Activated CD8-positive, alpha-beta memory T cell treated with anti-CD3 and anti-CD28 coated beads, Interleukin-2, amount 10 ng/mL, durations not matched to agents 7 days and 5 days (primary cell): ENCODE data around the gene MAP3K12. TPM values are rescaled to one million over a fixed set of nuclear protein-coding genes. Genes with fewer than 3 reads are reported as not detected.
"Not testable (repeated sequence)": the region's sequence is repeated elsewhere in the genome, so short reads cannot be mapped to it uniquely, and the experiment has no call there.

Source experiments
- ATAC-seq: fragments of 150-1000 bp; cut with Tn5 transposase; one replicate; pipeline ENCODE4 v1.10.0; 2021; ENCODE audit warnings: moderate library complexity
- CTCF ChIA-PET: fragments of 350-600 bp; sonication (Branson Sonifier 250); formaldehyde crosslinking; loops from one replicate; lab custom pipeline; 2021; ENCODE audit warnings: antibody characterized with exemption; lab: Charles Lee
- DNase-seq: peaks from one replicate; pipeline ENCODE4 v3.0.0-alpha.2; 2020
- H3K27ac Mint-ChIP-seq: one replicate; pipeline ENCODE4 v1.8.0; 2021; ENCODE audit warnings: mild to moderate bottlenecking, mixed read lengths
- H3K27me3 Mint-ChIP-seq: one replicate; pipeline ENCODE4 v1.8.0; 2021; ENCODE audit warnings: mixed read lengths
- H3K36me3 Mint-ChIP-seq: one replicate; pipeline ENCODE4 v1.8.0; 2021; ENCODE audit warnings: mild to moderate bottlenecking, mixed read lengths
- H3K4me1 Mint-ChIP-seq: one replicate; pipeline ENCODE4 v1.8.0; 2021; ENCODE audit warnings: mixed read lengths
- H3K4me3 Mint-ChIP-seq: one replicate; pipeline ENCODE4 v1.8.0; 2021; ENCODE audit warnings: mild to moderate bottlenecking, moderate library complexity, mixed read lengths
- H3K9me3 Mint-ChIP-seq: one replicate; pipeline ENCODE4 v1.8.0; 2022; ENCODE audit warnings: low read depth, mixed read lengths
- total RNA-seq, 2 experiments: library from RNA; stranded (reverse); gene quantifications; one replicate each; pipeline ENCODE4 v1.2.3, GENCODE V29; 2021

The MAP3K12 gene
- total RNA-seq, 2 experiments from 2014 or later, result 19.1 to 19.3 TPM

DNA sequence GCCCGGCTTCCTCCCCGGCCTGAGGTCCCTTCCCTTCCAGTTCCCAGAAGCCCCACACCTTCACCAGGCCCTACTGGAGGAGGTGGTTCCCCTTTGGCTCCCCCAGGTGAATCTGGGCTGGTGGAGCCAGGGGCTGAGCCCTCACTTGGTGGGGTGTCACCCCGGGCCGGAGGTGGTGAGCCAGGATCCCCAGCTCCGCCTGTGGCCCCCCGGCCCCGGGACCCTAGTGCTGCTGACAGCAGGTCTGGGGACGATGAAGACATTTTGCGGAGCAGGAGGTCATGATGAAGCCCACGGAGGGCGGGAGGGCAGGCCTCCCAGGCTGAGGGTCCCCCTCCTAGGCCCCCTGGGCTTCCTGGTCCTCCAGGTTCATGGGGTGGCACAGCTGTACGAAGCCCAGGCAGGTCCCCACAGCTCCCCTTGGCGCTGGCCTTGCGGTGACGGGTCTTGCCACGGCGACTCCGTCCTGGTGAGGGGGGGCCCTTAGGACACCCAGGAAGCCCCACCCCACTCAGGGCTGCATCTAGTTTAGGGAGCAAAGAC lies 16.6 kb downstream of the MAP3K12 start:
- no peak overlapping the region for H3K27ac Mint-ChIP-seq
- ATAC-seq, result peak; percentile 7
- no peaks in the 10 kb centered on the region for H3K9me3 Mint-ChIP-seq
- H3K4me3 Mint-ChIP-seq, result no peak overlapping the region
- no peaks in the 10 kb centered on the region for H3K27me3 Mint-ChIP-seq
- CTCF ChIA-PET, result interaction anchor here (0.5 to 2.2 kb wide), 8 partner anchors 9 to 597 kb away, joined by 3 to 9 read pairs (median 4); partner anchors contain the start of gene AAAS
- peaks cover 13% of the 10 kb centered on the region for H3K4me1 Mint-ChIP-seq
- H3K36me3 Mint-ChIP-seq, result peaks cover 53% of the 10 kb centered on the region
- DNase-seq, result no peak

DNA sequence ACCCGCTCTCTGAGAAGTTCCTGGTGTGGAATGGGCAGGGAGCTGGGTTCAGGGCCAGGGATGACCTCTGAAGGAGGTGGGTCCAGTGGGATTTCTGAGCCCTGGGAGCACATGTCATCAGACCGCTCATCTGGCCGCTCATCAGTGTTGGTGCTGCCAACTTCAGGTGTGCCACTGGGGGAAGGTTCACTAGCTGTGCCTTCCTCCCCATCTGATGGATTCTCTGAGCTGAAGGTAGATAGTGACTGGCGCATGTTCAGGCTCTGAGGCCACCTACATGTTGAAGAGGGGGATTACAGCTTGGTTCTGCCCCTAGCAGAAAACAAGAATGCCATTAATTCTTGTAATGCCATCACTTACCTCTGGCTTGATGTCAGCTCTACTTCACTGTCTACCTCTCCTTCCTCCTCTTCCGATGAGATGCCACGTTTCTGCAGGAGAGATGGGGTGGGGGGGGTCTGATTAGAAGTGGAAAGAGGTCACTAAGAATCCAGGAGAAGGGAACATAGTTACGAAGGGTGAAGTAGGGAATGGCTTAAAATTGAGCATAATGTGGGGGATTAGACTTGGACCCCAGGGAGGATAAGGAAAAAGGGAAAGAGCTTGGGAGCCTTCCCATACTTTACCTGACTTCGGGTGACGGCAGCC lies 17.2 kb downstream of the MAP3K12 start:
- CTCF ChIA-PET, result interaction anchor here (0.6 to 2.2 kb wide), 7 partner anchors 9 to 161 kb away, joined by 3 to 9 read pairs (median 5); partner anchors contain the start of gene AAAS
- H3K4me3 Mint-ChIP-seq, result no peak overlapping the region
- DNase-seq (no peak), ATAC-seq (peak; percentile 38)
- peaks cover 13% of the 10 kb centered on the region for H3K4me1 Mint-ChIP-seq
- peaks cover 53% of the 10 kb centered on the region for H3K36me3 Mint-ChIP-seq
- H3K9me3 Mint-ChIP-seq, result no peaks in the 10 kb centered on the region
- no peaks in the 10 kb centered on the region for H3K27me3 Mint-ChIP-seq
- H3K27ac Mint-ChIP-seq, result no peak overlapping the region

DNA sequence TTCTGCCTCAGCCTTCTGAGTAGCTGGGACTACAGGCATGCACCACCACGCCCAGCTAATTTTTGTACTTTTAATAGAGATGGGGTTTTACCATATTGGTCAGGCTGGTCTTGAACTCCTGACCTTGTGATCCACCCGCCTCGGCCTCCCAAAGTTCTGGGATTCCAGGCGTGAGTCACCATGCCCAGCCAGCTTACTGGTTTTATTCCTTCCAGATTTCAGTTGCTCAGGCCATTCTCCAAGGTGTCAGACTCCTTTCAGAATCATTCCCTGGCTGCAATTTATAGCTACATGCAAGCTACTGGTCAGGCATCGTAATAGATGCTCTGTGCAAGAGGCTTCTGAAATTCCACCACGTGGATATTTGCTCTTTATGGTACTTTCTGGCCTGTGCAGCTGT lies 17.8 kb downstream of the MAP3K12 start:
- H3K9me3 Mint-ChIP-seq, DNase-seq, ATAC-seq, H3K4me3 Mint-ChIP-seq, H3K27me3 Mint-ChIP-seq, H3K27ac Mint-ChIP-seq: not testable (repeated sequence)
- Mint-ChIP-seq H3K4me1 (peaks cover 13% of the 10 kb centered on the region), H3K36me3 (peaks cover 56% of the 10 kb centered on the region)
- CTCF ChIA-PET, result interaction anchor here (0.6 to 2.2 kb wide), 7 partner anchors 8 to 161 kb away, joined by 3 to 9 read pairs (median 5); partner anchors contain the start of gene AAAS

DNA sequence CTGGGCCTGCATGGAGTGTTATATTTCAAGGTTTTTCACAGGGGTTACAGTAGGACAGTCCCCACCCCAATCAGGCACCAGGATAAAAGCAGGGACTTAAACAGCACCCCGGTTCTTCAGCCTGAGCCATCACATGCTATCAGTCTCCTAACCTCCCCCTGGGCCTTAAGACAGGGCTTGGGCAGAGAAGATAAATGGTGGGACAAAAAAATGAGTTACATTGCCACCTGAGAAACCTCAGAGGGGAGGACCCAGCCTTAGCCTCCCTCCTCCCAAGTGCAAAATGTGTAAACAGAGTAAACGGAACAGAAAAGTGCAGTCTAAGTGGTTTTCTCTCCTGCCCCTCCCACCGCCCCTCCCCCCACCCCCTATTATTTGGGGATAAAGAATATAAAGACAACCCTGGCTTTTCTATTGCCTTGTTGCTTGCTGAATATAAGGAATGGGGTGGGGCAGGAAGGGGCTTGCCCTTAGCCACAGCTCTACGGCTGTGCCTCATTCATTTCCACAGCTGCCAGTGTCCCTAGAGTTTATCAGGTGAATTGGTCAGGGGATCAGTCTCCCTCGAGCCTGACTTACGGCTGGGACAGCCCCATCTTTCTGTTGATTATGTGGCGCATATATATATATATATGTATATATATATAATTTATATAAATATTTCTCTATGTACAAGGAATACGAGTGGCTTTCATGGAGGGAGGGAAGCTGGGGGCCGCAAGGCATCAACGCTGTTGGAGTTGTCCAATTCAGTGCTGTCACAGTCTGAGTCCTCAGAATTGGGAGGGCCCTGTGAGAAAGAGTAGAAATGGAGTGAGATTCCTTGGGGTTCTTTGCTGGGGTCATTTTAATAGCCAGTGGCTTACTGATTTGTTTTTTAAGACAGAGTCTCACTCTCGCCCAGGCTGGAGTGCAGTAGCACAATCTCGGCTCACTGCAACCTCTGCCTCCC lies 18.5 kb downstream of the MAP3K12 start:
- ATAC-seq (no peak), DNase-seq (no peak)
- H3K4me3 Mint-ChIP-seq, result no peak overlapping the region
- no peak overlapping the region for H3K27ac Mint-ChIP-seq
- H3K27me3 Mint-ChIP-seq, result no peaks in the 10 kb centered on the region
- peaks cover 8% of the 10 kb centered on the region for H3K4me1 Mint-ChIP-seq
- no peaks in the 10 kb centered on the region for H3K9me3 Mint-ChIP-seq
- peaks cover 59% of the 10 kb centered on the region for H3K36me3 Mint-ChIP-seq
- CTCF ChIA-PET, result interaction anchor here (0.6 to 2.2 kb wide), 4 partner anchors 8 to 28 kb away, joined by 3 to 9 read pairs (median 6); no protein-coding TSS in a partner anchor

DNA sequence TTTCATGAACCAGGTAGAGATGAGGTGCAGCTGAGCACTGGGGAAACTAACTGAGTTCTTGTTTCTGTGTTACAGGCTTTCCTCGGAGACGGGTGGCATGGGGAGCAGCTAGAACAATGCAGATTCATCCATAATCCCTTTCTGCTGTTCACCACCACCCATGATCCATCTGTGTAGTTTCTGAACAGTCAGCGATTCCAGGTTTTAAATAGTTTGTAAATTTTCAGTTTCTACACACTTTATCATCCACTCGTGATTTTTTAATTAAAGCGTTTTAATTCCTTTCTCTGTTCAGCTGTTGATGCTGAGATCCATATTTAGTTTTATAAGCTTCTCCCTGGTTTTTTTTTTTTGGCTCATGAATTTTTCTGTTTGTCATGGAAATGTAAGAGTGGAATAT lies 19.9 kb downstream of the MAP3K12 start:
- no peak overlapping the region for H3K27ac Mint-ChIP-seq
- CTCF ChIA-PET, result interaction anchor here (0.9 to 4.6 kb wide), 3 partner anchors 22 to 196 kb away, joined by 3 to 20 read pairs (median 5); partner anchors contain the start of genes ATP5MC2 and TARBP2
- no peaks in the 10 kb centered on the region for H3K9me3 Mint-ChIP-seq
- H3K27me3 Mint-ChIP-seq, result no peaks in the 10 kb centered on the region
- ATAC-seq (no peak), DNase-seq (no peak)
- peaks cover 18% of the 10 kb centered on the region for H3K4me1 Mint-ChIP-seq
- no peak overlapping the region for H3K4me3 Mint-ChIP-seq
- peaks cover 65% of the 10 kb centered on the region for H3K36me3 Mint-ChIP-seq

DNA sequence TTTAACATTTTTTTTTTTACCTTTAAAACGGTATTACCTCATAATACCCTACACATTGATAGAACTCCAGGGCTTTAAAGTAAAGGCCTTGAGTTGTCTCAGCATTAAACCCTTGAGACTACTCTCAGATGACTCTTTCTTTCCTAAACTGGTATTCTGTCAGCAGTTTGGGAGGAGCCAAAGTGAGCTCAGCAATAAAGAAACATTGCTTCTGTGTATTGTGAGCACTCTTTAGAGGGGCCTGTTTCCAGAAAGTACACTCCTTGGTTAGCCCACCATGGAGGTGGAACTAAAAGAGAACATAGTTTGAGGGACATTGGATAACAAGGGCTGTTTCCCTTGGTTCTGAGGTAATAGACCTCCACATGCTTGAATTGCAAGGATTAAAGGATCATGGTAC lies 20.4 kb downstream of the MAP3K12 start:
- no peaks in the 10 kb centered on the region for H3K9me3 Mint-ChIP-seq
- no peaks in the 10 kb centered on the region for H3K27me3 Mint-ChIP-seq
- DNase-seq, result no peak
- CTCF ChIA-PET, result interaction anchor here (0.9 to 4.6 kb wide), 4 partner anchors 10 to 197 kb away, joined by 3 to 20 read pairs (median 4); partner anchors contain the start of genes ATP5MC2 and TARBP2
- peaks cover 67% of the 10 kb centered on the region for H3K36me3 Mint-ChIP-seq
- H3K27ac Mint-ChIP-seq, result no peak overlapping the region
- H3K4me1 Mint-ChIP-seq, result peaks cover 22% of the 10 kb centered on the region
- ATAC-seq, result no peak
- no peak overlapping the region for H3K4me3 Mint-ChIP-seq

DNA sequence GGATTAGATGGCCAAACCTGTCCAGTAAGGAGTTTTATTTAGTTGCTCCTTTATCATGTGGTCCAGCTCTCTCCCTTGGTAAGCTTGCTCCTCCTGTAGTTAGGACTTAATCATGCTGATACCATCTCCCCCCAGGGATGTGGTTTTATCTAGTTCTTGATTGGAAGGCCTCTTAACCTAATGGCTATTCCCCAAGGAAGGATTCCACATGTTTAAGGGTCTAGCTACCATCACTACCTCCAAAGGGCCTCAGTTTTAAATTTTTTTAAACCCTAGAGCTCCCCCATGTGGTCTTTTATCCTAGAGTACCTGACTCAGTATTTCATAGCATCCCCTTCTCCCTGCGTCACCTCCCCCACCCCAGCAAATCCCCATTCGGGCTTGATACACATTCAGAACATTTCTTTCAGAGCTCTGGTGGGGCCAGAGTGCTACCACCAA lies 22.5 kb downstream of the MAP3K12 start:
- CTCF ChIA-PET, result interaction anchor here (0.6 to 4.6 kb wide), 13 partner anchors 9 to 155 kb away, joined by 3 to 20 read pairs (median 5); partner anchors contain the start of genes AAAS and MAP3K12
- no peak for DNase-seq
- H3K36me3 Mint-ChIP-seq, result peaks cover 67% of the 10 kb centered on the region
- H3K27me3 Mint-ChIP-seq, result no peaks in the 10 kb centered on the region
- no peak for ATAC-seq
- H3K27ac Mint-ChIP-seq, result no peak overlapping the region
- peaks cover 40% of the 10 kb centered on the region for H3K4me1 Mint-ChIP-seq
- no peak overlapping the region for H3K4me3 Mint-ChIP-seq
- H3K9me3 Mint-ChIP-seq, result no peaks in the 10 kb centered on the region

DNA sequence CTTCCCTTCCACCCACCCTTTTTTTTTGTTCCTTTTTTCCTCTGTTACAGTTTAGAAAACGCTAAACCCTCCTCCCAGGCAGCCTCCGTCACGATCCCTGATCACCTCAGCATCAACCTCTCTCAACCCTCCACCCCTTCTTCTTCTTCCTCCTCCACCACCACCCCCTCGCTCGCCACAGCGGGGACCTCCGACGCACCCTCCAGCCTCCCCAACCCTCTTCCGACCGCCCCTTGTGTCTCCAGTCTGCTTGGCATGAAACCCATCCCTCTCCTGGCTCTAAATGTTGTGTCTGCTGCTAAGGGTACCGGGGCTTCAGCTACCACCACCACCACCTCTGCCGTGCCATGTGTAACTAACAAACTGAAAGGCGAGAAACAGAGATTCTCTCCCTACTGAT lies 24.4 kb downstream of the MAP3K12 start:
- no peak for DNase-seq
- no peaks in the 10 kb centered on the region for H3K27me3 Mint-ChIP-seq
- CTCF ChIA-PET, result interaction anchor here (1.0 to 4.6 kb wide), 7 partner anchors 20 to 341 kb away, joined by 3 to 20 read pairs (median 5); no protein-coding TSS in a partner anchor
- peak; percentile 27 for ATAC-seq
- H3K27ac Mint-ChIP-seq, result peak overlapping the region; percentile 76
- peaks cover 46% of the 10 kb centered on the region for H3K4me1 Mint-ChIP-seq
- peaks cover 72% of the 10 kb centered on the region for H3K36me3 Mint-ChIP-seq
- peak overlapping the region; percentile 29 for H3K4me3 Mint-ChIP-seq
- no peaks in the 10 kb centered on the region for H3K9me3 Mint-ChIP-seq

DNA sequence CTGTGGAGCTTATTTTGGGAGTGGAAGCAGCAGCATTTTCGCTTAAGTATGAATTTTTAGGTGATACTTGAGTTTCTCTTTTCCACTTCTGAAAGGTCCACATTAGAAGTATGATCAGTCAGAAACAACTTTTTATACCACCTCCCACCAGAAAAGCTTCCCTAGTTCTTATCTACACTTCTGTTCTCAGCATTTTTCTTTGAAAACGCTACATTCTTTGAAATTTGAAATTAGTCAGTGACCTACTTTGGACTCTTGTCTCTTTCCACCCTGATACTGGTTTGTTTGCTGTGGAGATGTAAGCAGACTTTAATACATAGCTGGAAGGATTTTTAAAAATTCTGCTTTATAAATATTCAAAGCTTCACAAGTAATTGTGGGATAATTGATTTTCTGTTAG lies 25.2 kb downstream of the MAP3K12 start:
- no peak overlapping the region for H3K4me3 Mint-ChIP-seq
- H3K27ac Mint-ChIP-seq, result peak overlapping the region; percentile 69
- DNase-seq (no peak), ATAC-seq (no peak)
- CTCF ChIA-PET, result interaction anchor here (1.5 to 2.0 kb wide), 5 partner anchors 8 to 35 kb away, joined by 3 to 7 read pairs (median 5); no protein-coding TSS in a partner anchor
- H3K36me3 Mint-ChIP-seq, result peaks cover 68% of the 10 kb centered on the region
- H3K9me3 Mint-ChIP-seq, result no peaks in the 10 kb centered on the region
- H3K4me1 Mint-ChIP-seq, result peaks cover 46% of the 10 kb centered on the region
- no peaks in the 10 kb centered on the region for H3K27me3 Mint-ChIP-seq

DNA sequence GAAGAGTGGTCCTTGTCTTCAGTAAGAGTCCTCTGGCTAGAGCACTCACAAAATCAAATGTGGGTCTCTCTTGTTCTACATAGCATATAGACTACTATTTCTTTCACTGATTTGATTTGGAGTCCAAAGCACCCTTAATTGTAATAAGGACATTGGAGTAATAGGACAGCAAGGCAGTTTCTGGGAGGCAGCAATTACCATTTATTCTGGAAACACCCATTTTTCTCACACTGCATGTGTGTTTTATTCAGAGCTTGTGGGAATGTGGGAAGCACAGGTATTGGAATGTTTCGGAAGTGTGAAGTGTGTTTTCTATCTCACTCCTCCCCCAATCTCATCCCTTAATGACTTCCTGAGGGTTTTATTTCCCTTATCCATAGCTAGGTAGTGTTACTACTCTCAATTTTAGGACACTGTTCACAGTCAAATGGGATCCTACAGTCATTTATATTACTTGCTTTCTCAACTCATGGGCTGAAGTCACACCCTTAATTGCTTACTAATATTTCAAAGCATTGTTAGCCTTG lies 27.1 kb downstream of the MAP3K12 start:
- peaks cover 73% of the 10 kb centered on the region for H3K36me3 Mint-ChIP-seq
- no peaks in the 10 kb centered on the region for H3K9me3 Mint-ChIP-seq
- H3K27me3 Mint-ChIP-seq, result no peaks in the 10 kb centered on the region
- ATAC-seq (no peak), DNase-seq (no peak)
- H3K4me3 Mint-ChIP-seq, result no peak overlapping the region
- H3K4me1 Mint-ChIP-seq, result peaks cover 47% of the 10 kb centered on the region
- H3K27ac Mint-ChIP-seq, result no peak overlapping the region
- CTCF ChIA-PET, result interaction anchor here (1.1 to 1.7 kb wide), 4 partner anchors 10 to 147 kb away, joined by 3 to 6 read pairs (median 4); no protein-coding TSS in a partner anchor

DNA sequence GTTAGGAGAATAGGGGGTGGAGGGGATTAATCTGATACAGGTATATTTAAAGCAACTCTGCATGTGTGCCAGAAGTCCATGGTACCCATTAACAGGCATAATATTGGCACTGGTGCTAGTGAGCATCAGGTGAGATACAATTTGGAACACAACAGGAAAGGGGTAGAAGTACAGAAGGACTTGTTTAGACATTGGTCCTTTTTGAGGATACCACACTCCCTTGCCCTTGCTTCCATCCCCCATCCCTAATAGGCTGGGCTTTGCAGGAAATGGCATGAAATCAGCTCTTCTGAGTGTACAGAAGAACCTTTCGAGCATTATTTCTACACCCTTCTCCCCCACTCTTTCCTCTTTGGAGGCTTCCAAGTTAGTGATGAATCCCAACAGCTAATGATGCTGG lies 31.0 kb downstream of the MAP3K12 start:
- Mint-ChIP-seq H3K9me3 (no peaks in the 10 kb centered on the region), H3K4me3 (no peak overlapping the region), H3K36me3 (peaks cover 73% of the 10 kb centered on the region), H3K27me3 (no peaks in the 10 kb centered on the region), H3K4me1 (peaks cover 38% of the 10 kb centered on the region), H3K27ac (peak overlapping the region; percentile 43)
- ATAC-seq, result no peak
- CTCF ChIA-PET, result interaction anchor here (1.2 to 1.4 kb wide), 2 partner anchors 10 to 40 kb away, joined by 3 to 4 read pairs; no protein-coding TSS in a partner anchor
- no peak for DNase-seq

DNA sequence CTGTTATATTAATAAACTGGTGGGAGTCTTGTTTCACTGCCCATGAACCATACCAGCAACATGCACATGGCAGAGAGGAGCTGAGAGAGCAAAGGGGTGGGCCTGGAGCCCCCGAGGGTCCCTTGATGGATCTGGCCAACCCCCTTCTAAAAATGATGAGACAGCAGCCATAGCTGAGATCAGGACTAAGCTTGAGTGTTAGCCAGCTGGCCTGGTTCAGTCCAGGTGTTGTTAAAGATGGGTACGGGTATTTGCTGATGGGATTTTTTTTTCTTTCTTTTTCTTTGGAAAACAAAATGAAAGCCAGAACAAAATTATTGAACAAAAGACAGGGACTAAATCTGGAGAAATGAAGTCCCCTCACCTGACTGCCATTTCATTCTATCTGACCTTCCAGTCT lies 31.4 kb downstream of the MAP3K12 start:
- CTCF ChIA-PET, result interaction anchor here (1.4 kb wide), 1 partner anchor 41 kb away, joined by 3 read pairs; no protein-coding TSS in a partner anchor
- H3K36me3 Mint-ChIP-seq, result peaks cover 77% of the 10 kb centered on the region
- no peak overlapping the region for H3K27ac Mint-ChIP-seq

More for the DNA sequence above, 31.4 kb downstream of the MAP3K12 start:
- no peak for ATAC-seq
- Mint-ChIP-seq H3K27me3 (no peaks in the 10 kb centered on the region), H3K4me1 (peaks cover 38% of the 10 kb centered on the region), H3K9me3 (no peaks in the 10 kb centered on the region), H3K4me3 (no peak overlapping the region)
- no peak for DNase-seq
